ENCODE results near the gene SHBG. TPM values are rescaled to one million over a fixed set of nuclear protein-coding genes. Genes with fewer than 3 reads are reported as not detected.

SHBG gene
- total and polyA plus RNA-seq, 4 donors: 0.16 to 0.63 (median 0.42) TPM

- 1% methylated on average over 30 to 34 of the region's 34 CpGs for WGBS, 2 donors
These were observed 20.7 kb downstream of the SHBG start, which contains the start of gene ATP1B2 for GRCh38 chr17:7650509-7651096. Gene ATP1B2 (plus strand): TSS chr17:7650926. CDS start chr17:7651519, 593 bp downstream.

DNA sequence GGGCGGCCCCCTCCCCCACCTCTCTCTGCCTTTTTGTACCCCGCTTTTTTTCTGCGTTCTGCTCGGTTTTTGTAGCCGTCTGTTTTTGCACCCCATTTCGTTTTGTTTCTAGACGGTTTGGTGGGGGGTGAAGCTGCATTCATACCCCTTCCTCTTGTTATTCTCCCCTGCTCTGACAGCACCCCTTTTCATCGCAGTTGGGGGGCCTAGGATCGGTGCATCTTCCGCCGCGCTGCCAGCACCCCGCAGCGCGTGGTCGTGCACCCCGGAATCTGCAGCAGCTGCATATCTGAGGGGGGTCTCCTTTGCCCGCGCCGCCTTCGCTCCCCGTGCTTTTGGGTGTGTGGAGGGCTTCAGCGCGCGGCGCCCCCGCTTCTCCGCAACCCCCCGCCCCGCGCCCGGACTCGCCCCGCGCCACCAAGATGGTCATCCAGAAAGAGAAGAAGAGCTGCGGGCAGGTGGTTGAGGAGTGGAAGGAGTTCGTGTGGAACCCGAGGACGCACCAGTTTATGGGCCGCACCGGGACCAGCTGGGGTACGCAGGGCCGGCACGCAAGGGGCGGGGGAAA is 21.2 kb downstream of the SHBG start:
- H3K4me1 ChIP-seq (ENCODE audit: control insufficient read depth in 5 of 5, insufficient read depth in 5 of 5, low read length in 5 of 5): peaks cover 0 to 36% (median 5%) of the 10 kb centered on the region in 5 donors
- H3K27ac ChIP-seq (ENCODE audit: low read depth in 1 of 2, low read length in 1 of 2): no peak overlapping the region
- no peaks in the 10 kb centered on the region for H3K9me3 ChIP-seq (ENCODE audit: control insufficient read depth in 4 of 4, insufficient read depth in 3 of 4, low read length in 3 of 4)
- H3K9ac ChIP-seq (ENCODE audit: insufficient read depth in 1 of 2, low read length in 2 of 2): peak overlapping the region in 1 of 2 donors; percentile 42
- DNase-seq: no peak
- peaks cover 0 to 9% (median under 1%) of the 10 kb centered on the region in 4 donors for H3K36me3 ChIP-seq (ENCODE audit: control insufficient read depth in 4 of 4, insufficient read depth in 4 of 4, low read length in 4 of 4)
- peaks cover 0 to 11% (median 0%) of the 10 kb centered on the region in 3 donors for H3K27me3 ChIP-seq (ENCODE audit: control insufficient read depth in 3 of 3, insufficient read depth in 3 of 3, low read length in 2 of 3)
- whole genome bisulfite sequencing, 2 donors: 0 to 2% methylated on average over 37 to 45 of the region's 45 CpGs
- TF ChIP-seq, protein P1, sequence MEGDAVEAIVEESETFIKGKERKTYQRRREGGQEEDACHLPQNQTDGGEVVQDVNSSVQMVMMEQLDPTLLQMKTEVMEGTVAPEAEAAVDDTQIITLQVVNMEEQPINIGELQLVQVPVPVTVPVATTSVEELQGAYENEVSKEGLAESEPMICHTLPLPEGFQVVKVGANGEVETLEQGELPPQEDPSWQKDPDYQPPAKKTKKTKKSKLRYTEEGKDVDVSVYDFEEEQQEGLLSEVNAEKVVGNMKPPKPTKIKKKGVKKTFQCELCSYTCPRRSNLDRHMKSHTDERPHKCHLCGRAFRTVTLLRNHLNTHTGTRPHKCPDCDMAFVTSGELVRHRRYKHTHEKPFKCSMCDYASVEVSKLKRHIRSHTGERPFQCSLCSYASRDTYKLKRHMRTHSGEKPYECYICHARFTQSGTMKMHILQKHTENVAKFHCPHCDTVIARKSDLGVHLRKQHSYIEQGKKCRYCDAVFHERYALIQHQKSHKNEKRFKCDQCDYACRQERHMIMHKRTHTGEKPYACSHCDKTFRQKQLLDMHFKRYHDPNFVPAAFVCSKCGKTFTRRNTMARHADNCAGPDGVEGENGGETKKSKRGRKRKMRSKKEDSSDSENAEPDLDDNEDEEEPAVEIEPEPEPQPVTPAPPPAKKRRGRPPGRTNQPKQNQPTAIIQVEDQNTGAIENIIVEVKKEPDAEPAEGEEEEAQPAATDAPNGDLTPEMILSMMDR (IDR thresholded peaks at IDR 0.05; ENCODE audit: control extremely low read depth, extremely low read depth): no peak
- no peak for ATAC-seq (ENCODE audit: insufficient read depth, low FRiP score)
- H3K4me3 ChIP-seq: no peak overlapping the region

More at GRCh38 chr17:7650509-7651096, 20.7 kb downstream of the SHBG start, which contains the start of gene ATP1B2:
- Histone ChIP-seq H3K36me3 (ENCODE audit: control insufficient read depth in 4 of 4, insufficient read depth in 4 of 4, low read length in 4 of 4) (peaks cover 0 to 6% (median 0%) of the 10 kb centered on the region in 4 donors), H3K9me3 (ENCODE audit: control insufficient read depth in 4 of 4, insufficient read depth in 3 of 4, low read length in 3 of 4) (no peaks in the 10 kb centered on the region), H3K9ac (ENCODE audit: insufficient read depth in 1 of 2, low read length in 2 of 2) (peak within 1 kb of the TSS in 1 of 2 donors; percentile 42), H3K4me3 (no peak within 1 kb of the TSS), H3K27ac (ENCODE audit: low read depth in 1 of 2, low read length in 1 of 2) (no peak within 1 kb of the TSS), H3K27me3 (ENCODE audit: control insufficient read depth in 3 of 3, insufficient read depth in 3 of 3, low read length in 2 of 3) (peaks cover 0 to 11% (median 0%) of the 10 kb centered on the region in 3 donors), H3K4me1 (ENCODE audit: control insufficient read depth in 5 of 5, insufficient read depth in 5 of 5, low read length in 5 of 5) (peaks cover 0 to 35% (median 5%) of the 10 kb centered on the region in 5 donors)
- TF ChIP-seq, protein P1 (IDR thresholded peaks at IDR 0.05; ENCODE audit: control extremely low read depth, extremely low read depth): no peak
- peak; percentile 85 to 90 (median 86) for DNase-seq
- no peak for ATAC-seq (ENCODE audit: insufficient read depth, low FRiP score)

DNA sequence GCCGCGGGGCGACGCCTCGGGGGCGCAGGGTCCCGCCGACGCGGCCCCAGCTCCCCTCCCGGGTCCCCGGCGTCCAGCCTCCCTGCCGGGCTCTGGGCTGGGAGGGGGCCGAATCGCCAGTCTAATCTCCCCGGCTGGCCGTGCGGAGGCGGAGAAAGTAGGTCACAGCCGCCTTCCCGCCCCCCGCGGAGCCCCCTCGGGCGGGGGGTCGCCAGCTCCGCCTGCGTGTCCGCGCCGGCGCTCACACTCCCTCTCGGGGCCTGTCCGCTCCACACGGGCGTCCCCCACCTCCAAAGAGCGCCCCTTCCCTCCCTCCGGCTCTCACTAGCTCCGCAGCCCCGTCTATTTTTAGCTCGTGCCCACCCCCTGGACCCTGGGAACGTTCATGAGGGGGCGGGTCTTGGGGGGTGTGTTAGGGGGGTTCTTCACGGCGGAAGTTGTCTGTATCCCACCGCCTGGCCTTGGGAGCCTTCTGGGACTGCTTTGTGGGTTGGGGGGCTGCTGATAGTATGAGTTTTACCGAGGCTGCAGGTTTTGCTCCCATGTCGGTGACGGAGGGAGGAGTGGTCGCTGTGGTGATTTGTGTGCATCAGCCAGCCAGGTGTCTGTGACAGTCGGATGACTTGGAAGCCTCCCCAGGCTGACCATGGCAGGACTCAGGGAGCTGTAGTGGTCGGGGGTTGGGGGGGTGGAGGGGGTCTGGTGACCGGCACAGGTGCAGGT is 21.9 kb downstream of the SHBG start:
- peak; percentile 86 to 93 (median 90) for DNase-seq
- WGBS, 2 donors: 6 to 14% methylated on average over 19 to 54 of the region's 54 CpGs

More for the DNA sequence above, 21.9 kb downstream of the SHBG start:
- Histone ChIP-seq H3K4me3 (no peak overlapping the region), H3K27me3 (ENCODE audit: control insufficient read depth in 3 of 3, insufficient read depth in 3 of 3, low read length in 2 of 3) (peaks cover 0 to 11% (median 0%) of the 10 kb centered on the region in 3 donors), H3K9ac (ENCODE audit: insufficient read depth in 1 of 2, low read length in 2 of 2) (peak overlapping the region in 1 of 2 donors; percentile 54), H3K9me3 (ENCODE audit: control insufficient read depth in 4 of 4, insufficient read depth in 3 of 4, low read length in 3 of 4) (no peaks in the 10 kb centered on the region), H3K4me1 (ENCODE audit: control insufficient read depth in 5 of 5, insufficient read depth in 5 of 5, low read length in 5 of 5) (peaks cover 0 to 42% (median 5%) of the 10 kb centered on the region in 5 donors), H3K36me3 (ENCODE audit: control insufficient read depth in 4 of 4, insufficient read depth in 4 of 4, low read length in 4 of 4) (peaks cover 0 to 12% (median 1%) of the 10 kb centered on the region in 4 donors), H3K27ac (ENCODE audit: low read depth in 1 of 2, low read length in 1 of 2) (no peak overlapping the region)
- TF ChIP-seq, protein P1 (IDR thresholded peaks at IDR 0.05; ENCODE audit: control extremely low read depth, extremely low read depth): no peak
- ATAC-seq (ENCODE audit: insufficient read depth, low FRiP score): no peak

Data from lung (tissue), 12 donors.